Neural progenitor cell (in vitro differentiated cells): ENCODE measurements around the gene SHROOM4.

Experiments used
- EZH2 ChIP-seq: fragments of 200-600 bp; sonication (generic); IDR thresholded peaks from 2 replicates; pipeline ENCODE4 v1.6.1; 2017; ENCODE audit warnings: antibody characterized with exemption, mild to moderate bottlenecking, moderate library complexity
- EZH2phosphoT487 ChIP-seq: fragments of 200-600 bp; sonication (generic); IDR thresholded peaks from 2 replicates; pipeline ENCODE4 v1.6.1; 2017; ENCODE audit warnings: antibody characterized with exemption
- TF ChIP-seq, protein P1 (sequence below): fragments of 200-600 bp; sonication (generic); IDR thresholded peaks from 2 replicates; pipeline ENCODE4 v1.5.1; 2017; ENCODE audit warnings: antibody characterized with exemption, mild to moderate bottlenecking

DNA sequence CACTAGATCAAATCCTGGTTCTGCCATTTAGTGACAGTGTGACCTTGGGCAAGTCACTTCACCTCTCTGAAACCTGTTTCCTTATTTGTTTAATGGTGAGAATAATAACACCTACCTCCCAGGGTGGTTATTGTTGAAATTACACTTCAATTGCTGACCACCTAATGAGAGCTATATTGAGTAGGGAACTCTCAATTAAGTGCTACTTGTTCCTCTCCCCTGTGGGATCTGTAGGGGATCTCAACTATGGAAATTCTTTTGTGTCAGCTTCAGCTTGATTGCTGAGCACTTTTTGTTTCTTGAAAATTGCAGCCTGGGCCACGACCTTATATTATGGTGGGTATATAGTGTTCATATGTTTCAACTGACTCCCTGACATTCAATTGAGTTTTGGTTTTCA, 102.1 kb downstream of the SHROOM4 start:
- TF ChIP-seq, protein P1, sequence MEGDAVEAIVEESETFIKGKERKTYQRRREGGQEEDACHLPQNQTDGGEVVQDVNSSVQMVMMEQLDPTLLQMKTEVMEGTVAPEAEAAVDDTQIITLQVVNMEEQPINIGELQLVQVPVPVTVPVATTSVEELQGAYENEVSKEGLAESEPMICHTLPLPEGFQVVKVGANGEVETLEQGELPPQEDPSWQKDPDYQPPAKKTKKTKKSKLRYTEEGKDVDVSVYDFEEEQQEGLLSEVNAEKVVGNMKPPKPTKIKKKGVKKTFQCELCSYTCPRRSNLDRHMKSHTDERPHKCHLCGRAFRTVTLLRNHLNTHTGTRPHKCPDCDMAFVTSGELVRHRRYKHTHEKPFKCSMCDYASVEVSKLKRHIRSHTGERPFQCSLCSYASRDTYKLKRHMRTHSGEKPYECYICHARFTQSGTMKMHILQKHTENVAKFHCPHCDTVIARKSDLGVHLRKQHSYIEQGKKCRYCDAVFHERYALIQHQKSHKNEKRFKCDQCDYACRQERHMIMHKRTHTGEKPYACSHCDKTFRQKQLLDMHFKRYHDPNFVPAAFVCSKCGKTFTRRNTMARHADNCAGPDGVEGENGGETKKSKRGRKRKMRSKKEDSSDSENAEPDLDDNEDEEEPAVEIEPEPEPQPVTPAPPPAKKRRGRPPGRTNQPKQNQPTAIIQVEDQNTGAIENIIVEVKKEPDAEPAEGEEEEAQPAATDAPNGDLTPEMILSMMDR = no peak
- no peak for TF ChIP-seq EZH2
- TF ChIP-seq EZH2phosphoT487 = no peak
